HG03521 (cell line): Measurements from ENCODE around the gene ING4.

Experiments used
- ATAC-seq: cut with Tn5 transposase; IDR thresholded peaks from one replicate; pipeline ENCODE4 v1.9.1; 2021; ENCODE audit warnings: mild to moderate bottlenecking, moderate library complexity; ENCODE audit not compliant: unreplicated experiment

The ING4 gene

GRCh38 chr12:6607751-6608591 is 54.9 kb downstream of the ING4 start:
- peak; percentile 29 for ATAC-seq

DNA sequence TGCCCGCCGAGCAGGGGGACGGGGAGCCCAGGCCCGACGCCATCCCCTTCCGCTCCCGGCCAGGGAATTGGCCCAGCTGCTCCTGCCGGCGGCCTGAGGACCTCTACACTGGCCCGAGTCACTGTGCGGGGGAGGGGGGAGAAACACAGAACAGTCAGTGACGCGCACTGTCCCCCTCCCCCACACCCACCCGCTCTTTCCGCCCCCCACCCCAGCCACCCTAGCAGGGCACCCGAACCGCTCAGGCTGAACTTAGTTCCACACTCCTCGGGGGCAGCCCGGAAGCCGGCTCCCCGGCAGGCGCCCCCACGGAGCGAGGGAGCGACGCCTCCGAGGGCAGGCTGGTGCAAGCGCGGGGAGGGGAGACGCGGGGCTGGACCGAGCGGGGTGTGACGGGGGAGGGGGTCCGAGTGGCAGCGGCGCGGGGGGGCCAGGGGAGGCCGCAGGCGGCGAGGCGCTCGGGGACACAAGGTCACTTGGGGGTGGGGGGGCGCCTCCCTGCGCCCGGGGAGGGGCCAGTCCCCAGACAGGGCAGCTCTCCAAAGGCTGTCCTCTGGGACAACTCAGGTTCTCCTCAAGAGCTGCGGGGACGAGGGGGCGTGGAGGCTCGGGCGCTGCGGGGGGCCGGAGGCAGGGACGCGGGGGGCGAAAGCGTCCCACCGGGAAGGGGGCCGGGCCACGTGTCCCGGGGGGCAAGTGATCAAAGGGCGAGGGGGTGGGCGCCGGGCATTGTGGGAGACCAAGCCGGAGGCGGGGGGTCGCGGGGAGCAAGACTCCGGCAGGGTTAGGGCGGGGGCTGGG is 56.4 kb downstream of the ING4 start:
- no peak for ATAC-seq

DNA sequence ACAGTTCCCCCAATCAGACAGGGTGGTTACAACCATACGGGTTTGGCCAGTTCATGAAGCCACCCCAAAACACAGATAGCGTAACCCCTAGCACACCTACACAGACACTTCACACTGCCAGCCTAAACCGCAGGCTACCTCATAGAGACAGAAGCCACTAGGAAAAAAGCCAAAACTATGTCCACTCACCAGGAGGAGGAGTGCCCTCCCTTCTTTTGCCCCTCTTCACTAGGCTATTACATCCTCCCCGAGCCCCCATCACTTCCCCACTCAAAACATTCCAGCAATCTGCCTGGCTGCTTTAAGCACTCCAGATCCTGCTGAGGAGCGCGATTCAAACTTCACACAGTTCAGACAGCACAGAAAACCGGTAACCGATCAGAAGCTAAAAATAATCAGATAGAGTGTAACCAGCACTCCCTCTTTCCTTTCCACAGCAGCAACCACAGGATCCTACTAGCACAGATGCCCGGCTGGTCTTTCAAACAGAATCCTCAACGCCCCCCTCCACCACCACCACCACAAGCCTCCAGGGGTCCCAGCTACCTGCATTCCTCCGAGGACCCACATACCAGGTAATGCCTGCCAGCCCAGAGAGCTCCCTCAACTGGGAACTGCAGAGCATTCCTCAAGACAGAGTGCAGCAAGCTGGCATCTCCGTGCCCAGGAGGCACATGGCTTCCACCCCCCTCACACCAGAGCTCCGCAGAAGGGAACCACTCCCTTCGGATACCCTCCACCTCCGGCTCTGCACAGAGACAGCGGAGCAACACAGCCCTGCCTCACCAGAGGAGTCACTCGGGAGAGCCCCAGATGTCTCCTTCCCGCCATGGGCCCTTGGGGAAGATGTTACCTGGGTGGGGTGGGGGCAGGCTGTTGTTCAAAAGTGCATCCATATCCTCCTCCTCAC is 57.2 kb downstream of the ING4 start:
- ATAC-seq, result no peak

- ATAC-seq, result no peak
Observed at GRCh38 chr12:6604259-6605029, 58.5 kb downstream of the ING4 start.

- ATAC-seq, result no peak
Observed at GRCh38 chr12:6603095-6603567, 59.8 kb downstream of the ING4 start.

- no peak for ATAC-seq
Observed at GRCh38 chr12:6602526-6602925, 60.4 kb downstream of the ING4 start.
